ENCODE data around the gene GLI3.

The GLI3 gene

DNA sequence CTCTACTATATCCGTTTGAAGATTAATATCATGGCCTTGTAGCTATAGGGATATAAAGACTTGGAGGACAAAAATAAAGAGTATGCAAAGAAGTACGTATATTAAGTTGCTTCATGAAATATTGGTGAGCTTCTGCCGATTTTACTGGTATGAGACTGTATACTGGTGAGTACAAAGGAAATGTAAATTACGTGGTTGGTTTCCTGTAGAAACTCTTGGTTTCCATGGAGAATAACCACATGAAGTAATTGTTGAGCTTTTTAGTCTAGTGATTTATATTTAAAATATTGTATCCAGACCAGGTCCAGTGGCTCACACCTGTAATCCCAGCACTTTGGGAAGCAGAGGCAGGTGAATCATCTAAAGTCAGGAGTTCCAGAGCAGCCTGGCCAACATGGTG, 32.2 kb upstream of the GLI3 start:
- no peak overlapping the region for H3K4me3 ChIP-seq (ENCODE audit: low read depth, low read length)
- TF ChIP-seq, protein P1, sequence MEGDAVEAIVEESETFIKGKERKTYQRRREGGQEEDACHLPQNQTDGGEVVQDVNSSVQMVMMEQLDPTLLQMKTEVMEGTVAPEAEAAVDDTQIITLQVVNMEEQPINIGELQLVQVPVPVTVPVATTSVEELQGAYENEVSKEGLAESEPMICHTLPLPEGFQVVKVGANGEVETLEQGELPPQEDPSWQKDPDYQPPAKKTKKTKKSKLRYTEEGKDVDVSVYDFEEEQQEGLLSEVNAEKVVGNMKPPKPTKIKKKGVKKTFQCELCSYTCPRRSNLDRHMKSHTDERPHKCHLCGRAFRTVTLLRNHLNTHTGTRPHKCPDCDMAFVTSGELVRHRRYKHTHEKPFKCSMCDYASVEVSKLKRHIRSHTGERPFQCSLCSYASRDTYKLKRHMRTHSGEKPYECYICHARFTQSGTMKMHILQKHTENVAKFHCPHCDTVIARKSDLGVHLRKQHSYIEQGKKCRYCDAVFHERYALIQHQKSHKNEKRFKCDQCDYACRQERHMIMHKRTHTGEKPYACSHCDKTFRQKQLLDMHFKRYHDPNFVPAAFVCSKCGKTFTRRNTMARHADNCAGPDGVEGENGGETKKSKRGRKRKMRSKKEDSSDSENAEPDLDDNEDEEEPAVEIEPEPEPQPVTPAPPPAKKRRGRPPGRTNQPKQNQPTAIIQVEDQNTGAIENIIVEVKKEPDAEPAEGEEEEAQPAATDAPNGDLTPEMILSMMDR (IDR thresholded peaks at IDR 0.05; ENCODE audit: low read depth, low read length) = no peak

DNA sequence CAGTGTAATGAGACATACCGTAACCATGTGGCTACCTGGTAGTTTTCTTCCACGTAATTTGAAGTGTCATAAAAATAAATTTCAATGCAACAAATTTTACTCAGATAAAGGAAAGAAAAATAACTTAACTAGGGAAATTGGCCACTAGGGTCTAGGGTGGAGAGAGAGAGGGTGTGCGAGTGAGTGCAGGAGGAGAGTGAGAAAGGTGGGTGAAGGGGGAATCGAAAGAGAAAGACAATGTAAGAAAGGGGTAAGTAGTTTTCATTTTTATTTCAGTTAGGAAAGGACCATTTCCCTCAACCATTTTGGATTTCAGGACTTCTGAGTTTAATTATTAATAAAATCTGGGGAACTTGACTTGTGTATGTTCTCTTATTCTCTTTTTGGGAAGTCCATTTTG, 27.7 kb upstream of the GLI3 start:
- TF ChIP-seq, protein P1 (IDR thresholded peaks at IDR 0.05; ENCODE audit: low read depth, low read length) = no peak
- no peak overlapping the region for H3K4me3 ChIP-seq (ENCODE audit: low read depth, low read length)

DNA sequence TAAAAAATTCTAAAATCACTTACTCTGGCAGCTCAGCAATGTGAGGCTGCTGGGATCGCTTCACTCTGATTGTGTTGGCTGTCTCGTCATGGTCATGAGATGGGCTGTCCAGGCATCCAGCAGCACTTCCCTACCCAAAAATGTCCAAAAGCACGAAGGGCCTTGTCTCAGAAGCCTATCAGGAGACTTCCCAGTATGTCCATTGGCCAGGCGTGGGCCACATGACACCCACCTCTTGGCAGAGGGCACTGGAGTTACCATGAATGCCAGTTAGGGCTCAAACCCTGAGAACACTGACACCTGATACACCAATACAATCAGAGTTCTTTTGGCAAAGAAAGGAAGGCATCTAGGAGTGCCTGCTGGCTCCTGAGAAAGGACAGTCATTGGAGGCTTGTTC, 27.0 kb upstream of the GLI3 start:
- H3K4me3 ChIP-seq (ENCODE audit: low read depth, low read length) = no peak overlapping the region
- TF ChIP-seq, protein P1 (IDR thresholded peaks at IDR 0.05; ENCODE audit: low read depth, low read length) = no peak

DNA sequence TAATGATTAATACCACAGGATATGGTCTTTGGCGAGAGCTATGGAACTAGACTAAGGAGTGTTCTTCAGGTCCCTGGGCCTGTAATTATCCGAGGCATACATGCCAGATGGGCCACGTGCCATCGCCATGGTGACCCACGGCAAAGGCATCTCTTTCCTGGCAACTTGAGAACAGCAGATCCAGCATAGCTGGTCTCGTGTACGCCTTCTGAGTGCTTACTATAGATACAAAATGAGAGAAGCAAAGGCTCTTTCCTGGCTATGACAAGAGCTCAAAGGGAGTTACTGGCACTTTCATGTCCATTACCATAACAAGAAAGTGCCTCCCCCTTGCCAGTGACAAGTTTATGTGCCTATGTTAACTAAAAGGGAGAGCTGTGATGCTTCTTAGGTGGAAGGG, 26.0 kb upstream of the GLI3 start:
- H3K4me3 ChIP-seq (ENCODE audit: low read depth, low read length) = no peak overlapping the region
- TF ChIP-seq, protein P1 (IDR thresholded peaks at IDR 0.05; ENCODE audit: low read depth, low read length) = no peak

DNA sequence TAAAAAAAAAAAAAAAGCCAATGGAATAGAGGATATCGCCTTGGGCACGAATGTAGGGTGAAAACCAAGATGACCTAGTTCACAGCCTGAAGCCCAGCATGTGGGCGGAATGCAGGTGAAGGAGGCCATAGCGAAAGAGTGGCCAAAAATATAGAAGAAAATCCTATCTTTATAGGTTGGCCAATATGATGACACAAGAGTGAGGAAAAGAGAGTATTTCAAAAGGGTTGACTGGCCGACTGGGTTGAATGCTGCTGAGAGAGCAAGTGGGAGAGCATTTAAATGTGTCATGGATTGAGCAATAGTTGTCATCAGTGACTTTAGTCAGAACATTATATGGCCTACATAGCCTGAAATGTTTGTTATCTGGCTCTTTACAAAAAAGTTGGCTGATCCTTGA, 17.2 kb upstream of the GLI3 start:
- TF ChIP-seq, protein P1 (IDR thresholded peaks at IDR 0.05; ENCODE audit: low read depth, low read length) = no peak

DNA sequence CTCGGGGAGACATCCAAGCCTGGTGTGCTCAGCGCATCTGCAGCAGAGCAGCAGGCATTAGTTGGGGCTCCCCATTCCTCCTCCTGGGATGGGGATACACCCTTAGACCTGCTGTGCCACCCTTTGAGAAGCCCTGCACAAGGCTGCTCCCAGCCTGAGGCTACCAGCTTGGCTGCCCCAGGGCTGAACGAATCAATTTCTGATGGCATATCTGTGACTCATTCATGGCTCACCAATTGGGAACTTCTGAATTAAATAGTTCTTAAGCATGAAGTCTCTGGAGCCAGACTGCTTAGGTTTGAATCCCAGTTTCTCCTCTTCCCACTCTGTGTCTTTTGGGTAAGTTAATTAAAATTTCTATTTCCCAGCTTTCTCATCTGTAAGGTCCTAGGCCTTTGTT, 16.3 kb upstream of the GLI3 start:
- no peak overlapping the region for H3K4me3 ChIP-seq (ENCODE audit: low read depth, low read length)
- TF ChIP-seq, protein P1 (IDR thresholded peaks at IDR 0.05; ENCODE audit: low read depth, low read length) = no peak

More for the DNA sequence above, 17.2 kb upstream of the GLI3 start:
- no peak overlapping the region for H3K4me3 ChIP-seq (ENCODE audit: low read depth, low read length)

DNA sequence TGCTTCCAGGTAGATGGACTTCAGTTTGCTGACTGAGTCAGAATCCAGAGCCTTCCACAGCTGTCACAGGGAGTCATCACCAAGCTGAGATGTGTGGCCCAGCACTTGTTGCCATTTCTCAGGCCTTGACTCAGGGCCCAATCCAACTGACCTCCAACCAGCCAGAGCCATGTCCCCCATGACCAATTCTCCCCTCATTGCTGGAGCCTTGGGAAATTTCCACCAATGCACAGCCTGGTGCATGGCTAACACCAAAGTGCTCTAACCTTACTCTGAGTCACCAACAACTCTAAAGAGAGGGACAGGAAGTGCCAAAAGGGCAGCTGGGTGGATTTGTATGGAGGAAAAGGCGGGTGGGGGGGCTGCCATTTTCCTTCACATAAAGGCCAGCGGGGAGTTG, 13.4 kb upstream of the GLI3 start:
- no peak overlapping the region for H3K4me3 ChIP-seq (ENCODE audit: low read depth, low read length)
- TF ChIP-seq, protein P1 (IDR thresholded peaks at IDR 0.05; ENCODE audit: low read depth, low read length) = no peak

Data from WI38 (cell line).